Measurements from ENCODE around the gene ABCA4.

Gene ABCA4

GRCh38 chr1:94047949-94048348 lies 73.0 kb downstream of the ABCA4 start:
- DNase-seq = no peak

GRCh38 chr1:94045465-94046056 lies 75.4 kb downstream of the ABCA4 start:
- DNase-seq = peak; percentile 92

- DNase-seq = no peak
These were observed 76.1 kb downstream of the ABCA4 start for GRCh38 chr1:94044891-94045290.

- DNase-seq = no peak
These were observed 76.6 kb downstream of the ABCA4 start for GRCh38 chr1:94044290-94044790.

GRCh38 chr1:94043738-94044289 lies 77.1 kb downstream of the ABCA4 start:
- DNase-seq = no peak

- DNase-seq = no peak
These were observed 78.6 kb downstream of the ABCA4 start for GRCh38 chr1:94042388-94042787.

- no peak for DNase-seq
These were observed 80.9 kb downstream of the ABCA4 start for GRCh38 chr1:94039871-94040569.

GRCh38 chr1:94039514-94039870 lies 81.5 kb downstream of the ABCA4 start:
- DNase-seq = peak; percentile 78

GRCh38 chr1:94038511-94038910 lies 82.4 kb downstream of the ABCA4 start:
- DNase-seq = no peak

- DNase-seq = no peak
These were observed 83.3 kb downstream of the ABCA4 start for GRCh38 chr1:94037392-94038229.

- DNase-seq = no peak
These were observed 84.2 kb downstream of the ABCA4 start for GRCh38 chr1:94036730-94037129.

GRCh38 chr1:94033849-94034248 lies 87.1 kb downstream of the ABCA4 start:
- DNase-seq = no peak

GRCh38 chr1:94032637-94033036 lies 88.3 kb downstream of the ABCA4 start:
- DNase-seq = no peak

GRCh38 chr1:94031591-94031990 lies 89.4 kb downstream of the ABCA4 start:
- no peak for DNase-seq

- DNase-seq = no peak
These were observed 89.8 kb downstream of the ABCA4 start for GRCh38 chr1:94031154-94031553.

- no peak for DNase-seq
These were observed 91.6 kb downstream of the ABCA4 start for GRCh38 chr1:94029130-94029993.

- DNase-seq = no peak
These were observed 93.0 kb downstream of the ABCA4 start for GRCh38 chr1:94027721-94028515.

GRCh38 chr1:94026619-94027380 lies 94.1 kb downstream of the ABCA4 start:
- DNase-seq = no peak

GRCh38 chr1:94025383-94026340 lies 95.3 kb downstream of the ABCA4 start:
- peak; percentile 63 for DNase-seq
